T-helper 1 cell treated with Interleukin-12 subunit alpha and Interleukin-12 subunit beta and Interleukin-4 antibody, amounts not matched to agents 30 μg/mL and 1 μg/mL, for 36 hours (primary cell): ENCODE results near the gene SLC7A11.
A peak's percentile ranks its signal among the peaks of the same experiment; 100 is the strongest.
"Not testable (repeated sequence)": the region's sequence is repeated elsewhere in the genome, so short reads cannot be mapped to it uniquely, and the experiment has no call there.

Source experiments
- H3K27ac Mint-ChIP-seq: one replicate; pipeline ENCODE4 v1.8.0; 2021; ENCODE audit warnings: mild to moderate bottlenecking, mixed read lengths
- H3K27me3 Mint-ChIP-seq: one replicate; pipeline ENCODE4 v1.8.0; 2021; ENCODE audit warnings: low read depth, mixed read lengths
- H3K36me3 Mint-ChIP-seq: one replicate; pipeline ENCODE4 v1.8.0; 2021; ENCODE audit warnings: low read depth, mixed read lengths
- H3K4me1 Mint-ChIP-seq: one replicate; pipeline ENCODE4 v1.8.0; 2021; ENCODE audit warnings: low read depth, mixed read lengths
- H3K4me3 Mint-ChIP-seq: one replicate; pipeline ENCODE4 v1.8.0; 2021; ENCODE audit warnings: mild to moderate bottlenecking, moderate library complexity, mixed read lengths
- H3K9me3 Mint-ChIP-seq: one replicate; pipeline ENCODE4 v1.8.0; 2021; ENCODE audit warnings: mixed read lengths

Gene SLC7A11

GRCh38 chr4:138256608-138257007 lies 14.5 kb upstream of the SLC7A11 start:
- no peak overlapping the region for H3K27ac Mint-ChIP-seq
- peaks cover 39% of the 10 kb centered on the region for H3K27me3 Mint-ChIP-seq
- H3K9me3 Mint-ChIP-seq: no peaks in the 10 kb centered on the region
- H3K4me3 Mint-ChIP-seq: no peak overlapping the region
- H3K4me1 Mint-ChIP-seq: peaks cover 9% of the 10 kb centered on the region
- no peaks in the 10 kb centered on the region for H3K36me3 Mint-ChIP-seq

- H3K4me1 Mint-ChIP-seq: peaks cover 9% of the 10 kb centered on the region
- peaks cover 33% of the 10 kb centered on the region for H3K27me3 Mint-ChIP-seq
- no peaks in the 10 kb centered on the region for H3K36me3 Mint-ChIP-seq
- H3K4me3 Mint-ChIP-seq: no peak overlapping the region
- no peaks in the 10 kb centered on the region for H3K9me3 Mint-ChIP-seq
- no peak overlapping the region for H3K27ac Mint-ChIP-seq
Observed at GRCh38 chr4:138255917-138256597, 13.9 kb upstream of the SLC7A11 start.

- peaks cover 9% of the 10 kb centered on the region for H3K4me1 Mint-ChIP-seq
- H3K4me3 Mint-ChIP-seq: no peak overlapping the region
- H3K27me3 Mint-ChIP-seq: peaks cover 15% of the 10 kb centered on the region
- H3K36me3 Mint-ChIP-seq: no peaks in the 10 kb centered on the region
- H3K27ac Mint-ChIP-seq: no peak overlapping the region
- H3K9me3 Mint-ChIP-seq: no peaks in the 10 kb centered on the region
Observed at GRCh38 chr4:138252551-138252950, 10.4 kb upstream of the SLC7A11 start.

GRCh38 chr4:138251938-138252337 lies 9.8 kb upstream of the SLC7A11 start:
- Mint-ChIP-seq H3K4me3 (no peak overlapping the region), H3K36me3 (no peaks in the 10 kb centered on the region), H3K27ac (no peak overlapping the region), H3K27me3 (peaks cover 12% of the 10 kb centered on the region), H3K4me1 (peaks cover 9% of the 10 kb centered on the region), H3K9me3 (no peaks in the 10 kb centered on the region)

GRCh38 chr4:138249132-138249531 lies 7.0 kb upstream of the SLC7A11 start:
- Mint-ChIP-seq H3K27me3 (peaks cover 7% of the 10 kb centered on the region), H3K9me3 (no peaks in the 10 kb centered on the region), H3K4me1 (no peaks in the 10 kb centered on the region), H3K4me3 (no peak overlapping the region), H3K27ac (no peak overlapping the region), H3K36me3 (no peaks in the 10 kb centered on the region)

GRCh38 chr4:138248058-138248457 lies 5.9 kb upstream of the SLC7A11 start:
- Mint-ChIP-seq H3K27me3 (peaks cover 7% of the 10 kb centered on the region), H3K27ac (no peak overlapping the region), H3K4me1 (peaks cover 8% of the 10 kb centered on the region), H3K9me3 (no peaks in the 10 kb centered on the region), H3K4me3 (no peak overlapping the region), H3K36me3 (no peaks in the 10 kb centered on the region)

GRCh38 chr4:138247643-138248042 lies 5.5 kb upstream of the SLC7A11 start:
- peaks cover 8% of the 10 kb centered on the region for H3K4me1 Mint-ChIP-seq
- peaks cover 7% of the 10 kb centered on the region for H3K27me3 Mint-ChIP-seq
- H3K36me3 Mint-ChIP-seq: no peaks in the 10 kb centered on the region
- H3K27ac Mint-ChIP-seq: no peak overlapping the region
- no peaks in the 10 kb centered on the region for H3K9me3 Mint-ChIP-seq
- H3K4me3 Mint-ChIP-seq: no peak overlapping the region

- H3K27ac Mint-ChIP-seq: no peak overlapping the region
- no peaks in the 10 kb centered on the region for H3K27me3 Mint-ChIP-seq
- peaks cover 35% of the 10 kb centered on the region for H3K4me1 Mint-ChIP-seq
- peak overlapping the region; percentile 14 for H3K4me3 Mint-ChIP-seq
- H3K9me3 Mint-ChIP-seq: no peaks in the 10 kb centered on the region
- H3K36me3 Mint-ChIP-seq: peaks cover 2% of the 10 kb centered on the region
Observed at GRCh38 chr4:138243369-138243768, 1.2 kb upstream of the SLC7A11 start.

GRCh38 chr4:138242834-138243156 lies 646 bp upstream of the SLC7A11 start:
- H3K27me3 Mint-ChIP-seq: no peaks in the 10 kb centered on the region
- H3K27ac Mint-ChIP-seq: peak overlapping the region; percentile 94
- no peaks in the 10 kb centered on the region for H3K9me3 Mint-ChIP-seq
- H3K4me3 Mint-ChIP-seq: peak overlapping the region; percentile 88
- peaks cover 35% of the 10 kb centered on the region for H3K4me1 Mint-ChIP-seq
- peaks cover 2% of the 10 kb centered on the region for H3K36me3 Mint-ChIP-seq

GRCh38 chr4:138241281-138242075 lies 671 bp downstream of the SLC7A11 start:
- Mint-ChIP-seq H3K27me3 (no peaks in the 10 kb centered on the region), H3K4me3 (peak overlapping the region; percentile 88), H3K9me3 (peaks cover 1% of the 10 kb centered on the region), H3K27ac (peak overlapping the region; percentile 94), H3K36me3 (peaks cover 2% of the 10 kb centered on the region), H3K4me1 (peaks cover 36% of the 10 kb centered on the region)

GRCh38 chr4:138239491-138239890 lies 2.7 kb downstream of the SLC7A11 start:
- H3K9me3 Mint-ChIP-seq: peaks cover 3% of the 10 kb centered on the region
- H3K4me3 Mint-ChIP-seq: peak overlapping the region; percentile 31
- peaks cover 48% of the 10 kb centered on the region for H3K4me1 Mint-ChIP-seq
- no peaks in the 10 kb centered on the region for H3K27me3 Mint-ChIP-seq
- peak overlapping the region; percentile 52 for H3K27ac Mint-ChIP-seq
- H3K36me3 Mint-ChIP-seq: peaks cover 6% of the 10 kb centered on the region

- Mint-ChIP-seq H3K9me3 (peaks cover 3% of the 10 kb centered on the region), H3K36me3 (peaks cover 8% of the 10 kb centered on the region), H3K4me1 (peaks cover 46% of the 10 kb centered on the region), H3K27ac (no peak overlapping the region), H3K4me3 (no peak overlapping the region), H3K27me3 (no peaks in the 10 kb centered on the region)
Observed at GRCh38 chr4:138238521-138239292, 3.4 kb downstream of the SLC7A11 start.

- H3K9me3 Mint-ChIP-seq, H3K27me3 Mint-ChIP-seq, H3K4me3 Mint-ChIP-seq, H3K27ac Mint-ChIP-seq: not testable (repeated sequence)
- H3K4me1 Mint-ChIP-seq: peaks cover 39% of the 10 kb centered on the region
- peaks cover 12% of the 10 kb centered on the region for H3K36me3 Mint-ChIP-seq
Observed at GRCh38 chr4:138237132-138237531, 5.0 kb downstream of the SLC7A11 start.

GRCh38 chr4:138236037-138236436 lies 6.1 kb downstream of the SLC7A11 start:
- H3K36me3 Mint-ChIP-seq: peaks cover 16% of the 10 kb centered on the region
- no peak overlapping the region for H3K4me3 Mint-ChIP-seq

More at GRCh38 chr4:138236037-138236436, 6.1 kb downstream of the SLC7A11 start:
- Mint-ChIP-seq H3K4me1 (peaks cover 29% of the 10 kb centered on the region), H3K9me3 (peaks cover 3% of the 10 kb centered on the region), H3K27me3 (no peaks in the 10 kb centered on the region), H3K27ac (peak overlapping the region; percentile 41)
